Keratinocyte (primary cell): ENCODE results near the gene CLDN5. TPM values are rescaled to one million over a fixed set of nuclear protein-coding genes. Genes with fewer than 3 reads are reported as not detected.

Experiments used
- DNase-seq: peaks from one replicate; pipeline ENCODE4 v3.0.0-alpha.2; 2011; ENCODE audit warnings: low read depth, missing footprints, low spot score
- FAIRE-seq: peaks from 2 replicates; lab custom pipeline; 2011; peaks lifted over from hg19 to GRCh38; lab: Jason Lieb, UNC
- H2AFZ ChIP-seq: 2 replicates; pipeline ENCODE4 v1.6.0; 2012; ENCODE audit warnings: low read length, control low read depth, inconsistent platforms; ENCODE audit not compliant: control insufficient read depth
- H3K27ac ChIP-seq: 2 replicates; pipeline ENCODE4 v1.5.1; 2011; ENCODE audit warnings: low read length; ENCODE audit not compliant: control insufficient read depth, insufficient read depth
- H3K27me3 ChIP-seq: 3 replicates; pipeline ENCODE4 v1.6.0; 2011; ENCODE audit warnings: low read length; ENCODE audit not compliant: control insufficient read depth, insufficient read depth; ENCODE audit errors: extremely low read depth
- H3K36me3 ChIP-seq, 2 experiments: 2 replicates in 1 of 2; 3 replicates in 1 of 2; pipeline ENCODE4 v1.5.1; 2011; ENCODE audit warnings: low read length in 2 of 2, mild to moderate bottlenecking in 1 of 2; ENCODE audit not compliant: control insufficient read depth in 2 of 2, insufficient read depth in 2 of 2; ENCODE audit errors: extremely low read depth in 1 of 2
- H3K4me1 ChIP-seq: 3 replicates; pipeline ENCODE4 v1.5.1; 2011; ENCODE audit warnings: low read length; ENCODE audit not compliant: control insufficient read depth, insufficient read depth; ENCODE audit errors: extremely low read depth
- H3K4me2 ChIP-seq: 3 replicates; pipeline ENCODE4 v1.6.0; 2011; ENCODE audit warnings: low read depth, low read length; ENCODE audit not compliant: control insufficient read depth, insufficient read depth; ENCODE audit errors: extremely low read depth
- H3K4me3 ChIP-seq, 3 experiments: fragments of 200-600 bp in 1 of 3; sonication (generic) in 1 of 3; 2 replicates in 2 of 3; 3 replicates in 1 of 3; pipeline ENCODE4 v1.5.1; 2011 to 2016; ENCODE audit warnings: low read length in 3 of 3, mild to moderate bottlenecking in 3 of 3, control low read depth in 2 of 3, inconsistent platforms in 1 of 3, low read depth in 1 of 3, mixed read lengths in 1 of 3, mixed run types in 1 of 3, moderate library complexity in 1 of 3; ENCODE audit not compliant: control insufficient read depth in 2 of 3, insufficient read depth in 2 of 3; ENCODE audit errors: extremely low read depth in 1 of 3
- H3K79me2 ChIP-seq: 2 replicates; pipeline ENCODE4 v1.6.0; 2012; ENCODE audit warnings: low read length; ENCODE audit not compliant: control insufficient read depth, insufficient read depth
- H3K9ac ChIP-seq: 3 replicates; pipeline ENCODE4 v1.6.0; 2011; ENCODE audit warnings: low read length; ENCODE audit not compliant: control insufficient read depth, insufficient read depth; ENCODE audit errors: extremely low read depth
- H3K9me1 ChIP-seq: 3 replicates; pipeline ENCODE4 v1.6.0; 2011; ENCODE audit warnings: low read length; ENCODE audit not compliant: control insufficient read depth, insufficient read depth; ENCODE audit errors: extremely low read depth
- H3K9me3 ChIP-seq: 2 replicates; pipeline ENCODE4 v1.5.1; 2012; ENCODE audit warnings: low read depth, low read length; ENCODE audit not compliant: control insufficient read depth
- H4K20me1 ChIP-seq: 3 replicates; pipeline ENCODE4 v1.6.0; 2011; ENCODE audit warnings: low read length; ENCODE audit not compliant: control insufficient read depth, insufficient read depth; ENCODE audit errors: extremely low read depth
- EZH2 ChIP-seq: IDR thresholded peaks from one replicate; pipeline ENCODE4 v1.6.1; 2012; ENCODE audit warnings: inconsistent platforms, mild to moderate bottlenecking, low read length, moderate library complexity
- dilution Hi-C: fragments of 300-500 bp; cut with MboI; formaldehyde crosslinking; loops from one replicate; pipeline ENCODE4 v1.7.0; 2020; ENCODE audit warnings: low sequenced_read_pairs; ENCODE audit not compliant: extremely low pct_ligation_motif_present
- polyA plus RNA-seq, 5 experiments: library from polyadenylated mRNA; depleted of rRNA in 3 of 5; stranded (reverse) in 3 of 5; stranded (forward) in 1 of 5; unstranded in 1 of 5; fragments of >200 nt; gene quantifications; 1 replicate in 1 of 5; 2 replicates in 3 of 5; 3 replicates in 1 of 5; pipeline versions ENCODE4 v1.2.1 to v1.2.3, GENCODE V29; 2011 to 2012; ENCODE audit warnings: missing spikeins in 2 of 5, low read depth in 1 of 5, low replicate concordance in 1 of 5
- TF ChIP-seq, protein P1 (sequence below), 3 experiments: IDR thresholded peaks in 1 of 3; conservative IDR thresholded peaks in 1 of 3; optimal IDR thresholded peaks in 1 of 3; 2 replicates in 2 of 3; 3 replicates in 1 of 3; pipeline versions ENCODE3 to v1.5.1; 2011; ENCODE audit warnings: low read length in 3 of 3, mild to moderate bottlenecking in 3 of 3, moderate library complexity in 2 of 3, control low read depth in 1 of 3, inconsistent platforms in 1 of 3; ENCODE audit not compliant: insufficient read depth in 2 of 3; ENCODE audit errors: extremely low read depth in 1 of 3

The CLDN5 gene
- polyA plus RNA-seq, 1 donor (not counting 4 experiments of a cell fraction or from before 2014, with no cell fraction given) = not detected

DNA sequence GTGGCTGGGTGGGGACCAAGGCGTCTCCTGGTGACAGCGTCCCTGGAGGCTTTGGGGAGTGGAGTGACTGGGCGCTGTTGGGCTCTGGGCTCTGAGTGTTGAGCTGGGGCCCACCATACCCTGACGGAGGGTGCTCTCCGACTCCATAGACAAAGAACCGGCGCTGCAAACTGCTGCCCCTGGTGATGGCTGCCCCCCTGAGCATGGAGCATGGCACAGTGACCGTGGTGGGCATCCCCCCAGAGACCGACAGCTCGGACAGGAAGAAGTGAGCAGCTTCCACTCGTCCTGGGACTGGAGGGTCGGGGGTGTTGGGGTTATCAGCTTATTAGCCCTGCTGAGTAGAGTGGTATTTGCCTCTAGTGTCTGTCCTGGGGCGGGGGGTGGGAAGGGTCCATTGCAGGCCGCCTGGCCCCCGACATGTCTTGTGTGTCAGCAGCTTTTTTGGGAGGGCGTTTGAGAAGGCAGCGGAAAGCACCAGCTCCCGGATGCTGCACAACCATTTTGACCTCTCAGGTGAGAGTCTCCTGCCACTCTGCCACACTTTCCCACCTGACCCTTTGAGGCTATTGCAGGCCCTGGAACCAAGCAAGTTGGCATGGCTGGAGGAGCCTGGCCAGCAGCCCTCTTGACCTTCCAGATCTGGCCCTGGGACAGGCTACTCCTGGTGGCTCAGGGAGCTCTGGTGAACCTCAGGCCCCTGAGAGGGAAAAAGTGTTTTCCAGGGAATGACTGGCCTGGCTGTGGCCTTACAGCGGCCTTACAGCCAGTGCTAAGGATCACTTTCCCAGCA is 7.6 kb downstream of the CLDN5 start:
- H3K9ac ChIP-seq = no peak overlapping the region
- H3K27ac ChIP-seq = no peak overlapping the region
- peaks cover under 1% of the 10 kb centered on the region for H3K4me1 ChIP-seq
- no peak overlapping the region for H3K4me3 ChIP-seq
- DNase-seq (no peak), FAIRE-seq (no peak)
- TF ChIP-seq, protein P1, sequence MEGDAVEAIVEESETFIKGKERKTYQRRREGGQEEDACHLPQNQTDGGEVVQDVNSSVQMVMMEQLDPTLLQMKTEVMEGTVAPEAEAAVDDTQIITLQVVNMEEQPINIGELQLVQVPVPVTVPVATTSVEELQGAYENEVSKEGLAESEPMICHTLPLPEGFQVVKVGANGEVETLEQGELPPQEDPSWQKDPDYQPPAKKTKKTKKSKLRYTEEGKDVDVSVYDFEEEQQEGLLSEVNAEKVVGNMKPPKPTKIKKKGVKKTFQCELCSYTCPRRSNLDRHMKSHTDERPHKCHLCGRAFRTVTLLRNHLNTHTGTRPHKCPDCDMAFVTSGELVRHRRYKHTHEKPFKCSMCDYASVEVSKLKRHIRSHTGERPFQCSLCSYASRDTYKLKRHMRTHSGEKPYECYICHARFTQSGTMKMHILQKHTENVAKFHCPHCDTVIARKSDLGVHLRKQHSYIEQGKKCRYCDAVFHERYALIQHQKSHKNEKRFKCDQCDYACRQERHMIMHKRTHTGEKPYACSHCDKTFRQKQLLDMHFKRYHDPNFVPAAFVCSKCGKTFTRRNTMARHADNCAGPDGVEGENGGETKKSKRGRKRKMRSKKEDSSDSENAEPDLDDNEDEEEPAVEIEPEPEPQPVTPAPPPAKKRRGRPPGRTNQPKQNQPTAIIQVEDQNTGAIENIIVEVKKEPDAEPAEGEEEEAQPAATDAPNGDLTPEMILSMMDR (optimal IDR thresholded peaks at IDR 0.05 in 1 of 3, IDR thresholded peaks at IDR 0.05 in 1 of 3, conservative IDR thresholded peaks at IDR 0.05 in 1 of 3; ENCODE audit: extremely low read depth in 1 of 3, insufficient read depth in 2 of 3, low read length in 3 of 3) = no peak
- TF ChIP-seq EZH2 = no peak
- H3K27me3 ChIP-seq = no peaks in the 10 kb centered on the region
- dilution Hi-C loops = no loop called here
- no peaks in the 10 kb centered on the region for H3K9me1 ChIP-seq
- peaks cover 4% of the 10 kb centered on the region for H4K20me1 ChIP-seq
- no peaks in the 10 kb centered on the region for H3K9me3 ChIP-seq
- H2AFZ ChIP-seq = no peak overlapping the region
- peaks cover 0 to 26% of the 10 kb centered on the region in 2 experiments for H3K36me3 ChIP-seq
- H3K4me2 ChIP-seq = no peak overlapping the region
- H3K79me2 ChIP-seq = no peaks in the 10 kb centered on the region

DNA sequence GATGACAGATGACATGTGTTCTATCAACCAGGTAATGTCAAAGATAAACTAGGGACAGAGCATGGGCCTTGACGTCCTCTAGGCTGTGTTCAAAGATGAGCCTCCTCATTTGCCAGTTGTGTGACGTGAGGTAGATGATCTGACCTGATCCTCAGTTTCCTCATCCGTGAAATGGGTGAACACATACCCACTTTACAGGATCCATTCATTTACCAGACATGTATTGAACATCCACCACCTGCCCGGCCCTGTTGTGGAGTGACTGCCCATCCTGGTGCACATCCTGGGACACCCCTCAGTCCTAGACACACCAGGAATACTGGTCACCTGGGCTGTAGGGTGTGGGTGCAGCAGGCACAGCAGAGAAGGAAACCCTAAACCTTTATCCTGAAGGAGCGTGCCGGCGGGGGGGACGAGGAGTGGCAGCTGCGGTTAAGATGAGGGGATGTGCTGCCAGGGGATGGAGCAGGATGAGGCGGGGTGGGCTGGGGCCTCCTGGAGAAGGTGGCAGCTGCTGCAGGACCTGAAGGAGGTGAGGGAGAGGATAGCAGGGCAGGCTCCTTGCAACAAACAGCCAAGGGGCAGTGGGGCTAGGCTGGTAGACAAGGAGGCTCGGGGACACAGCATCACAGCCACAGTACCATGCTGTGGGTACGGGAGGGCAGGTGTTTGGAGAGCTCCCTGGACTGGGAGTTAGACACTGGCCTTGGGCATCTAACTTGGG is 8.4 kb downstream of the CLDN5 start:
- Histone ChIP-seq H3K4me1 (peaks cover 7% of the 10 kb centered on the region), H4K20me1 (peaks cover 4% of the 10 kb centered on the region), H3K9ac (no peak overlapping the region), H3K9me1 (no peaks in the 10 kb centered on the region), H3K27me3 (no peaks in the 10 kb centered on the region), H3K4me2 (no peak overlapping the region), H2AFZ (no peak overlapping the region), H3K36me3 (peaks cover 0 to 26% of the 10 kb centered on the region in 2 experiments), H3K9me3 (no peaks in the 10 kb centered on the region), H3K4me3 (no peak overlapping the region), H3K79me2 (no peaks in the 10 kb centered on the region), H3K27ac (no peak overlapping the region)
- dilution Hi-C loops = no loop called here
- TF ChIP-seq EZH2 = no peak
- no peak for FAIRE-seq
- no peak for DNase-seq
